Activated CD8-positive, alpha-beta memory T cell treated with anti-CD3 and anti-CD28 coated beads for 4 hours (primary cell): ENCODE results near the gene CERS1.

Experiments used
- DNase-seq, 2 donors: peaks; one replicate each; pipeline ENCODE4 v3.0.0-alpha.2; 2020; ENCODE audit warnings: low read depth in 2 of 2

CERS1 gene

DNA sequence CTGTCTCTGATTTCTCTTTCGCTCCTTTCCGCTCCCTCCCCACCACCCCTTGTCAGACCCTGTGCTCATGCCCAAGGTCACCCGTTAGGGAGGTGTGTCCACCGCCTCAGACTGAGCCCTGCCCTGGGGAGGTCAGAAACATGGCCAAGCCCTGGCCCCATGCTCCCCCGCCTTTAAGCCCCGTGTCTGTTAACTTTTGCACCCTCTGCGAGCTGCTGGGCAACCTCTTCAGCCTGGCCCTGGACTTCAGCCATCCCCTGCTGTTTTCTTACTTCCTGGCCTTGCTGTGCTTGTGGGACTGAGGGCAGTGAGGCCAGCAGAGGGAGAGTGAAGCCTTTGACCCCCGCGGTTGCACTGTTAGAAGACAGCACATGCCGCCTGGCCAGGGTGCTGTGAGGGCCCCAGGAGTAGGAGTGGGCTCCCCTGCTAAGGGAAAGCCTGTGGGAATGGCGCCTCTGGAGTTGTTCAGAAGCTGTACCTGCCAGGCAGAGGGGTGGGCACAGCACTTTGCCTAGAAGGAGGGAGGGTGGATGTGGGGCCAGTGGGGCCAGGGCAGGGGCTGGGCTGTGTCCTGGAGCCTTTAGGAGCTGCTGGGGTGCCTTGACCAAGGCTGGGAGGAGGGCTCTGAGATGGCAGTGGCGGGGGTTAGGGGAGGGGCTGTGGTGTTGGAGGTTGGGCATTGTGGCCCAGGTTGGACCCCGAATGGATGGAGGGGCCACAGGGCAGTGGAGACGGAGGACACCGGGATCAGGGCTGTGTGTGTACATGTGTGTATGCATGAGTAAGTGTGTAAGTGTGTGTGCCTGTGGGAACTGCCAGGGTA, 56.3 kb downstream of the CERS1 start:
- no peak for DNase-seq

DNA sequence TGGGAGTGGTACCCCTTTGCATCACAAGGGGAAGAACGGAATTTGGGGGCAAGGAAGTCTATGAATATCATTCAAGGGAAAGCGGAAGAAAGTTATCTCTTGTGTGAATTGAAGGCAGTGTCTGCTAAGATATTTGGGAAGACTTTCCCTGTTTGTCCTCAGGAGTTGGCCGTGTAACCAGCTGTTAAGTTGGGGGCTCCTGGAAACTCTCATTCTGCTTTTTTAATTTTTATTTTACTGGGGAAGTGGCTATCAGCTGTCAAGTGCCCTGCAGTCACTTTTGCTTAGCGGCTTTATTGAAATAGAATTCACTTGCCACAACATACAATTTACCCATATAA, 61.3 kb downstream of the CERS1 start:
- DNase-seq: no peak

DNA sequence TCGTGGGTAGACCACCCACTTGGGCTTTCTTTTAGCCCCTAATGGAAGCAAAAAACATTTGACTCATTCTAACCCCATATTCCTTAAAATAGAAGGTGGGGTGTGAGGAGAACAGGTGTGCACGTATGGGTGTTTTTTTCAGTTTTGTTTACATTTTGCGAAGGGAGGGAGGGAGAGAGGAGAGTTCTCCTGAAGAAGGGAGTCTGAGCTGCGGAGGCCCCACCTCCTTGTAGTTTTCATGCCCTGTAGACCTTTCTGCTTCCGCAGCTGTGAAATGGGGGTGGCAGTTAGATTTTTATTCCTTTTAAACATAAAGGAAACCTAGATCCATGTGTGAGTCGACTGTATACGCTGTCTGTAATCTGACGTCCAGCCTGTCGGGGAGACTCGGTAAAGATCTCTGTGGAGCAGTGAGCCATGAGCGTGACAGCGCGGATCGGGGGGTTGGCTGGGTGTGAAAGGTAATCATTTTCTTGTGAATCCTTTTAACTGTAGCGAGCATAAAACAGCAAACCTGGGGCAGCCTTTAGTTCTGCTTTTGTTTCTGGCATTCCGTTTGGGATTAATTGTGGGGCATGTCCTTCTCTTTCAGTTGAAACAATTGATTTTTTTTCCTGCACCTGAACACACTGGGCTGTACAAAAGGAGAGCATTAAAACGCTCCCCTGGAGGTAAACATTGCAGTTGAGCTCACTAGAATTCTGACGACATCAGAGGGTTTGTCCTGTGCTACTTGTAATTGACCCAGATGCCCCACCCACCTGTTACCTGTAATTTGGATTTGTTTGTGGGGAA, 61.9 kb downstream of the CERS1 start:
- DNase-seq: no peak

DNA sequence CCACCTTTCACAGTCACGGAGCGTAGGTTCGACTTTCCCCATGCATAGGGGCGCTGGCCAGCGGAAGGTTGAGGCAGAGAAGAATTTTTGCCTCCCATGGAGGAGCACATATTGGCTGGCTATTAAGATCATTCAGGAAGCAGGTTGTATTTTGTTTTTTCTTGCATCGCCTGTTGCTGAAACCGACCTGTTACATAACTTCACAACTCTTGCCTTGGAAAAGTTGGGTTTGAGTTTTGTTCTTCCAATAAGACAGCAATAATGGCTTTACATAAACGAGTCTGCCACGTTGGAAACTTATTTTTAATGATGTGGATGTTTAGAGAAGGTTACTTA, 62.8 kb downstream of the CERS1 start:
- no peak for DNase-seq

DNA sequence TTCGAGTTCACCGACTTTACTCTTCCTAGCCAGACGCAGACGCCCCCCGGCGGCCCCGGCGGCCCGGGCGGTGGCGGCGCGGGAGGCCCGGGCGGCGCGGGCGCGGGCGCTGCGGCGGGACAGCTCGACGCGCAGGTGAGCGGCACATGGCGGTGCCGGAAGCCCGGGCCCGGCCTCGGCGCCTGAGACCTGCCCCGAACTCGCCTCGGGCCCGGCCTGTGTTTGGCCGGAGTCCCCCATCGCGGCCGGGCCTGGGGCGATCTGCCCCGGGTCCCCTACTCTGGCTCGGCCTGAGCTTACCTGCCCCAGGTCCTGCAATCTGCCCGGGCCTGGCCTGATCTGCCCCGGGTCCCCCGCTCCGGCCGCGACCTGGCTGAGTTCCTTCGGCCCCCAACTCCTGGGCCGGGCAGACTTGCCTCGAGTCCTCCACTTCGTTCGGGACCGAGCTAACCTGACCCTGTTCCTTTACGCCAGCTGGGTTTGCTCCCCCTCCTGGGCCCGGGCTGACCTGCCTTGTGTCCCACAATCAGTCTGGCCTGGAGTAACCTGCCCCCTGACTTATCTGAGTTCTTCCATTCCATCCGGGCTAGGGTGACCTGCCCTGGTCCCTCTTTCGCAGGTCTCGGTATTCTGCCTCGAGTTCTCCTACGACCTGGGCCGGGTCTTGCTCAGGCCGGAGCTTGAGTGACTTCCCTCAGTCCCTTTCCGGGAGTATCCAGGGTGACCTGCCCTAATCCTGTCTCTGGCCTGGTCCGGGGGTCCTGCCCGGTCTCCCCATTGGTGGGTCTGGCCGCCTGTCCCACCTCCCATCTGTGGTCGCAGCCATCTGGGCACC, 63.4 kb downstream of the CERS1 start:
- no peak for DNase-seq

DNA sequence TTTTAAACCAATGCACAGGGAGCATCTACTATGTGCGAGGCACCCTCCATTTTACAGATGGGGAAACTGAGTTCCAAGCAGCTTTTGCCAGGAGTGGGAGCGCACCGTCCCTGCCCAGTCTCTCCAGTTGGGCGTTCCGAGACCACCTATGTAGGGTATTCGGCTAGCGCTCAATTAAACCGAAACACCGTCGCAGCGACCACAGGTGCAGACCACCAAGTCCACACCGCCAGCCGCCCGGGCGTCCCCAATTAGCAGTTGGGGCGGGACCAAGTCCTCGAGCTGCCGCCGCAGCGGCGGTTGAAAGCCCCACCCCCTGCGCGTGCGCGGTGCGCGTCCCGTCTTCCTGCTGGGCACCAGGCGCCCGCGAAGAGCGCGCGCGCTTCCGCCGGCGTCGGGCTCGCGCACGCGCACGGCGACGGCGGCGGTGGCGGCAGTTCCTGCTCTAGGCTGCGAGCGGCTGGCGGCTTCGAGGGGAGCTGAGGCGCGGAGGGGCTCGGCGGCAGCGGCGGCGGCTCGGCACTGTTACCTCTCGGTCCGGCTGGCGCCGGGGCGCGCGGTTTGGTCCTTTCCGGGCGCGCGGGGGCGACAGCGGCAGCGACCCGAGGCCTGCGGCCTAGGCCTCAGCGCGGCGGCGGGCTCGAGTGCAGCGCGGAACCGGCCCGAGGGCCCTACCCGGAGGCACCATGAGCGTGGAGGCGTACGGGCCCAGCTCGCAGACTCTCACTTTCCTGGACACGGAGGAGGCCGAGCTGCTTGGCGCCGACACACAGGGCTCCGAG, 64.2 kb downstream of the CERS1 start, which contains the start of gene UPF1:
TSS of gene UPF1 (plus strand) at position 436 of the 782 bp plus-strand sequence. CDS start at position 687, 251 bp downstream.
- peak; percentile 90 to 93 for DNase-seq

DNA sequence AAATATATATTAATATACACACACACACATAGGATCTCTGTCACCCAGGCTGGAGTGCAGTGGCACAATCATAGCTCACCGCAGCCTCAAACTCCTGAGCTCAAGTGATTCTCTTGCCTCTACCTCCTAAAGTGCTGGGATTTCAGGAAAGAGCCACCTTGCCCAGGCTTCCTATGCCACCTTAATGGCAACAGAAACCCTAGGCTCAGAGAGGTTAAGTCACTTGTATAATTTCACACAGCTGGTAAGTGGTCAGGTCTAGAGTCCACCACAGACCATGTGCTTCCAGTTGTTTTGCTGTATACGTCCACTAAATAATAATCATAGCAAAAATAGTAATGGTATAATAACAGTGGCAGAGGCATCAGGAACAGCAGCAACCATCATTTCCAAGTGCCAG, 65.5 kb downstream of the CERS1 start:
- DNase-seq: no peak

DNA sequence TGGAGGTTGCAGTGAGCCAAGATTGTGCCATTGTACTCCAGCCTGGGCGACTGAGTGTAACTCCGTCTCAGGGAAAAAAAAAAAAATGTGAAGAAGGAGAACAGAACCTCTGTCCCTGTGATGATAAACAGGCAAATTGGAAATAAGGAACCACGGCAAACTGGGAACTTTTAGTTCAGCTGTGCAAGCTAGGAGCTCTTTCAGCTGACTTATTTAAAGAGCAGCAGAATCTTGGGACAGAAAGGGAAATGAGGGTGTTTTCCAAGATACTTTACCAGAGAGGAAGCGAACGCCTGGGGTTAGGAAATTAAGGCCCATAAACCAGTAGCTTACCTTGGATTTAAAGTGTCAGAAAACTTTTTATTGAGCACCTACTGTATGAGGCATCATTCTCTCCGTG, 67.2 kb downstream of the CERS1 start:
- no peak for DNase-seq
